ENCODE measurements around the gene ADCK1. TPM values are rescaled to one million over a fixed set of nuclear protein-coding genes. Genes with fewer than 3 reads are reported as not detected.
A peak's percentile ranks its signal among the peaks of the same experiment; 100 is the strongest.
"Not testable (repeated sequence)": the region's sequence is repeated elsewhere in the genome, so short reads cannot be mapped to it uniquely, and the experiment has no call there.

ADCK1 gene
- polyA plus RNA-seq, 6 donors from 2014 or later, result 4.2 to 9.4 (median 5.4) TPM

- H3K9me3 Mint-ChIP-seq, result peaks cover 5 to 12% (median 6%) of the 10 kb centered on the region in 7 donors
- H3K36me3 Mint-ChIP-seq, result peaks cover 17 to 24% of the 10 kb centered on the region in 2 donors
- no peak overlapping the region for H3K27ac Mint-ChIP-seq
- H3K4me1 Mint-ChIP-seq, result peaks cover 17 to 21% (median 20%) of the 10 kb centered on the region in 3 donors
- H3K27me3 Mint-ChIP-seq, result no peaks in the 10 kb centered on the region
- no peak overlapping the region for H3K4me3 Mint-ChIP-seq
- no peak for DNase-seq
- no peak for ATAC-seq (ENCODE audit: low read depth in 2 of 2)
Observed at GRCh38 chr14:77880056-77880455, 80.1 kb downstream of the ADCK1 start.

- ATAC-seq (ENCODE audit: low read depth in 2 of 2) (peak in 1 of 2 donors; percentile 53), DNase-seq (no peak)
- Mint-ChIP-seq H3K4me3 (peak overlapping the region in 2 of 8 donors; percentile 18 to 73), H3K9me3 (no peaks in the 10 kb centered on the region), H3K36me3 (peaks cover 8 to 15% of the 10 kb centered on the region in 2 donors), H3K27me3 (no peaks in the 10 kb centered on the region), H3K4me1 (peaks cover 17 to 23% (median 21%) of the 10 kb centered on the region in 3 donors), H3K27ac (peak overlapping the region in 2 of 6 donors; percentile 48 to 77)
Observed at GRCh38 chr14:77882098-77882497, 82.2 kb downstream of the ADCK1 start.

GRCh38 chr14:77882636-77883035 lies 82.7 kb downstream of the ADCK1 start:
- Mint-ChIP-seq H3K27ac (peak overlapping the region in 4 of 6 donors; percentile 13 to 77 (median 57)), H3K36me3 (peaks cover 12 to 20% of the 10 kb centered on the region in 2 donors), H3K27me3 (no peaks in the 10 kb centered on the region), H3K9me3 (peaks cover 0 to under 1% (median 0%) of the 10 kb centered on the region in 7 donors), H3K4me1 (peaks cover 17 to 23% (median 21%) of the 10 kb centered on the region in 3 donors), H3K4me3 (peak overlapping the region in 3 of 8 donors; percentile 4 to 73 (median 60))
- DNase-seq (no peak), ATAC-seq (ENCODE audit: low read depth in 2 of 2) (no peak)

- Mint-ChIP-seq H3K4me3 (peak overlapping the region in 1 of 8 donors; percentile 29), H3K36me3 (peaks cover 18 to 27% of the 10 kb centered on the region in 2 donors), H3K4me1 (peaks cover 17 to 23% (median 21%) of the 10 kb centered on the region in 3 donors), H3K9me3 (peaks cover 0 to 7% (median 4%) of the 10 kb centered on the region in 7 donors), H3K27me3 (no peaks in the 10 kb centered on the region), H3K27ac (peak overlapping the region in 2 of 6 donors; percentile 28 to 48)
- DNase-seq, result no peak
- ATAC-seq (ENCODE audit: low read depth in 2 of 2), result no peak
Observed at GRCh38 chr14:77883131-77883846, 83.4 kb downstream of the ADCK1 start.

GRCh38 chr14:77883847-77884238 lies 83.9 kb downstream of the ADCK1 start:
- H3K27ac Mint-ChIP-seq, result peak overlapping the region in 1 of 6 donors; percentile 82

GRCh38 chr14:77885367-77885766 lies 85.5 kb downstream of the ADCK1 start:
- peaks cover 33 to 35% of the 10 kb centered on the region in 2 donors for H3K36me3 Mint-ChIP-seq
- H3K27ac Mint-ChIP-seq, result peak overlapping the region in 2 of 6 donors; percentile 28 to 53
- no peaks in the 10 kb centered on the region for H3K27me3 Mint-ChIP-seq
- DNase-seq (no peak), ATAC-seq (ENCODE audit: low read depth in 2 of 2) (no peak)
- H3K4me3 Mint-ChIP-seq, result no peak overlapping the region
- peaks cover 7 to 18% (median 12%) of the 10 kb centered on the region in 7 donors for H3K9me3 Mint-ChIP-seq
- peaks cover 15 to 21% (median 17%) of the 10 kb centered on the region in 3 donors for H3K4me1 Mint-ChIP-seq

More at GRCh38 chr14:77883847-77884238, 83.9 kb downstream of the ADCK1 start:
- H3K36me3 Mint-ChIP-seq, result peaks cover 24 to 30% of the 10 kb centered on the region in 2 donors
- no peaks in the 10 kb centered on the region for H3K27me3 Mint-ChIP-seq
- DNase-seq, result no peak
- H3K4me1 Mint-ChIP-seq, result peaks cover 17 to 23% (median 21%) of the 10 kb centered on the region in 3 donors
- peaks cover 3 to 11% (median 7%) of the 10 kb centered on the region in 7 donors for H3K9me3 Mint-ChIP-seq
- H3K4me3 Mint-ChIP-seq, result no peak overlapping the region
- no peak for ATAC-seq (ENCODE audit: low read depth in 2 of 2)

- no peak overlapping the region for H3K4me3 Mint-ChIP-seq
- H3K27me3 Mint-ChIP-seq, result no peaks in the 10 kb centered on the region
- H3K36me3 Mint-ChIP-seq, result peaks cover 33 to 42% of the 10 kb centered on the region in 2 donors
- DNase-seq (no peak), ATAC-seq (ENCODE audit: low read depth in 2 of 2) (no peak)
- peaks cover 7 to 18% (median 12%) of the 10 kb centered on the region in 7 donors for H3K9me3 Mint-ChIP-seq
- H3K4me1 Mint-ChIP-seq, result peaks cover 15 to 21% (median 17%) of the 10 kb centered on the region in 3 donors
- no peak overlapping the region for H3K27ac Mint-ChIP-seq
Observed at GRCh38 chr14:77886010-77886409, 86.1 kb downstream of the ADCK1 start.

GRCh38 chr14:77888903-77889302 lies 89.0 kb downstream of the ADCK1 start:
- peaks cover 38 to 42% of the 10 kb centered on the region in 2 donors for H3K36me3 Mint-ChIP-seq
- peaks cover 7 to 18% (median 12%) of the 10 kb centered on the region in 7 donors for H3K9me3 Mint-ChIP-seq
- not testable (repeated sequence) for H3K27me3 Mint-ChIP-seq; ATAC-seq (ENCODE audit: low read depth in 2 of 2); H3K27ac Mint-ChIP-seq; H3K4me3 Mint-ChIP-seq; H3K4me1 Mint-ChIP-seq; DNase-seq

- Mint-ChIP-seq H3K36me3 (peaks cover 38 to 42% of the 10 kb centered on the region in 2 donors), H3K27ac (no peak overlapping the region), H3K27me3 (no peaks in the 10 kb centered on the region)
Observed at GRCh38 chr14:77889971-77890442, 90.1 kb downstream of the ADCK1 start.

GRCh38 chr14:77890873-77891272 lies 91.0 kb downstream of the ADCK1 start:
- Mint-ChIP-seq H3K36me3 (peaks cover 38 to 42% of the 10 kb centered on the region in 2 donors), H3K27me3 (no peaks in the 10 kb centered on the region), H3K4me3 (no peak overlapping the region), H3K27ac (no peak overlapping the region), H3K9me3 (peaks cover 7 to 18% (median 12%) of the 10 kb centered on the region in 7 donors), H3K4me1 (no peaks in the 10 kb centered on the region)
- ATAC-seq (ENCODE audit: low read depth in 2 of 2) (no peak), DNase-seq (no peak)

More at GRCh38 chr14:77889971-77890442, 90.1 kb downstream of the ADCK1 start:
- DNase-seq (no peak), ATAC-seq (ENCODE audit: low read depth in 2 of 2) (no peak)
- H3K4me1 Mint-ChIP-seq, result peaks cover 0 to 3% (median 0%) of the 10 kb centered on the region in 3 donors
- H3K9me3 Mint-ChIP-seq, result peaks cover 7 to 18% (median 12%) of the 10 kb centered on the region in 7 donors
- no peak overlapping the region for H3K4me3 Mint-ChIP-seq

GRCh38 chr14:77892381-77892871 lies 92.5 kb downstream of the ADCK1 start:
- Mint-ChIP-seq H3K4me3 (no peak overlapping the region), H3K4me1 (no peaks in the 10 kb centered on the region), H3K27me3 (no peaks in the 10 kb centered on the region), H3K36me3 (peaks cover 32 to 34% of the 10 kb centered on the region in 2 donors), H3K9me3 (peaks cover 7 to 18% (median 12%) of the 10 kb centered on the region in 7 donors), H3K27ac (peak overlapping the region in 1 of 6 donors; percentile 6)
- DNase-seq (no peak), ATAC-seq (ENCODE audit: low read depth in 2 of 2) (no peak)

- peaks cover 26 to 33% of the 10 kb centered on the region in 2 donors for H3K36me3 Mint-ChIP-seq
- no peak overlapping the region for H3K4me3 Mint-ChIP-seq
- DNase-seq (no peak), ATAC-seq (ENCODE audit: low read depth in 2 of 2) (no peak)
- H3K27me3 Mint-ChIP-seq, result no peaks in the 10 kb centered on the region
- H3K27ac Mint-ChIP-seq, result peak overlapping the region in 1 of 6 donors; percentile 6
- H3K9me3 Mint-ChIP-seq, result peaks cover 6 to 16% (median 10%) of the 10 kb centered on the region in 7 donors
- H3K4me1 Mint-ChIP-seq, result no peaks in the 10 kb centered on the region
Observed at GRCh38 chr14:77892890-77893484, 93.1 kb downstream of the ADCK1 start.

GRCh38 chr14:77897374-77897773 lies 97.5 kb downstream of the ADCK1 start:
- H3K9me3 Mint-ChIP-seq, result peaks cover 0 to 4% (median 0%) of the 10 kb centered on the region in 7 donors
- no peak overlapping the region for H3K4me3 Mint-ChIP-seq
- peak overlapping the region in 1 of 6 donors; percentile 24 for H3K27ac Mint-ChIP-seq
- ATAC-seq (ENCODE audit: low read depth in 2 of 2) (no peak), DNase-seq (no peak)
- H3K27me3 Mint-ChIP-seq, result no peaks in the 10 kb centered on the region
- H3K4me1 Mint-ChIP-seq, result no peaks in the 10 kb centered on the region
- H3K36me3 Mint-ChIP-seq, result peaks cover 18 to 30% of the 10 kb centered on the region in 2 donors

All from naive B cell (primary cell).